Peyer's patch (tissue), 4 donors: ENCODE data around the gene PLSCR5.

ENCODE experiments used
- POLR2A ChIP-seq, 2 donors: fragments of 450-650 bp; IDR thresholded peaks; one replicate each; pipeline ENCODE4 v1.5.1; 2017; ENCODE audit warnings: antibody characterized with exemption in 2 of 2, mild to moderate bottlenecking in 2 of 2, moderate library complexity in 2 of 2
- TF ChIP-seq, protein P1 (sequence below), 6 experiments: fragments of 450-650 bp in 4 of 6; fragments of 200-600 bp in 2 of 6; sonication (generic) in 1 of 6; IDR thresholded peaks; one replicate each; pipeline ENCODE4 v1.5.1; 2017 to 2019; ENCODE audit warnings: antibody characterized with exemption in 6 of 6, mild to moderate bottlenecking in 3 of 6, moderate library complexity in 1 of 6

- TF ChIP-seq, protein P1, sequence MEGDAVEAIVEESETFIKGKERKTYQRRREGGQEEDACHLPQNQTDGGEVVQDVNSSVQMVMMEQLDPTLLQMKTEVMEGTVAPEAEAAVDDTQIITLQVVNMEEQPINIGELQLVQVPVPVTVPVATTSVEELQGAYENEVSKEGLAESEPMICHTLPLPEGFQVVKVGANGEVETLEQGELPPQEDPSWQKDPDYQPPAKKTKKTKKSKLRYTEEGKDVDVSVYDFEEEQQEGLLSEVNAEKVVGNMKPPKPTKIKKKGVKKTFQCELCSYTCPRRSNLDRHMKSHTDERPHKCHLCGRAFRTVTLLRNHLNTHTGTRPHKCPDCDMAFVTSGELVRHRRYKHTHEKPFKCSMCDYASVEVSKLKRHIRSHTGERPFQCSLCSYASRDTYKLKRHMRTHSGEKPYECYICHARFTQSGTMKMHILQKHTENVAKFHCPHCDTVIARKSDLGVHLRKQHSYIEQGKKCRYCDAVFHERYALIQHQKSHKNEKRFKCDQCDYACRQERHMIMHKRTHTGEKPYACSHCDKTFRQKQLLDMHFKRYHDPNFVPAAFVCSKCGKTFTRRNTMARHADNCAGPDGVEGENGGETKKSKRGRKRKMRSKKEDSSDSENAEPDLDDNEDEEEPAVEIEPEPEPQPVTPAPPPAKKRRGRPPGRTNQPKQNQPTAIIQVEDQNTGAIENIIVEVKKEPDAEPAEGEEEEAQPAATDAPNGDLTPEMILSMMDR (IDR thresholded peaks at IDR 0.05) = no peak
- no peak for TF ChIP-seq POLR2A (IDR thresholded peaks at IDR 0.05)
Observed at GRCh38 chr3:146555311-146555710, 49.8 kb downstream of the PLSCR5 start.
